Measurements from ENCODE around the gene ATOSA.

ATOSA gene

GRCh38 chr15:52683580-52683979, 4.4 kb upstream of the ATOSA start:
- no peak for TF ChIP-seq CTCF (IDR thresholded peaks at IDR 0.05; ENCODE audit: insufficient read depth, low read depth, low read length, missing control alignments)
- no peak overlapping the region for H3K4me3 ChIP-seq (ENCODE audit: low read length)
- DNase-seq (ENCODE audit: low read depth), result no peak

- DNase-seq (ENCODE audit: low read depth), result peak; percentile 41
- no peak overlapping the region for H3K4me3 ChIP-seq (ENCODE audit: low read length)
- no peak for TF ChIP-seq CTCF (IDR thresholded peaks at IDR 0.05; ENCODE audit: insufficient read depth, low read depth, low read length, missing control alignments)
Observed at GRCh38 chr15:52682781-52683180, 3.6 kb upstream of the ATOSA start.

DNA sequence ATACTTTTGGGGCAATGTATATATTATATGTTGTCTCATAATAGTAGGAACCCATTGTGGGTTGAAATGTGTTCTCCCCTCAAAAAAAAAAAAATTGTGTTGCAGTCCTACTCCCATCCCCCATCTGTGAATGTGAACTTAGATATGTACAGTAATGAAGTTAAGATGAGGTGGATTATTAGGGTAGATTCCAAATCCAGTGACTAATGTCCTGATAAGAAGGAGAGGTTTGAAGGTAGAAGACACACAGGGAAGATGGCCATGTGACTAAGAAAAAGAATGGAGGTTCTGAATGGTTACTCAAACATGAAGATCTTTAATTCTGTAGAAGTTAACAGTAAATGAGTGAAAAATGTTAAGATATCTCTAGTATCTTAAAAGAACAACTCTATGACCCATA, 3.0 kb upstream of the ATOSA start:
- DNase-seq (ENCODE audit: low read depth), result peak; percentile 7
- TF ChIP-seq CTCF (IDR thresholded peaks at IDR 0.05; ENCODE audit: insufficient read depth, low read depth, low read length, missing control alignments), result no peak
- H3K4me3 ChIP-seq (ENCODE audit: low read length), result no peak overlapping the region

GRCh38 chr15:52681441-52681840, 2.3 kb upstream of the ATOSA start:
- no peak for TF ChIP-seq CTCF (IDR thresholded peaks at IDR 0.05; ENCODE audit: insufficient read depth, low read depth, low read length, missing control alignments)
- no peak for DNase-seq (ENCODE audit: low read depth)
- no peak overlapping the region for H3K4me3 ChIP-seq (ENCODE audit: low read length)

GRCh38 chr15:52680761-52681160, 1.6 kb upstream of the ATOSA start:
- H3K4me3 ChIP-seq (ENCODE audit: low read length), result no peak overlapping the region
- no peak for DNase-seq (ENCODE audit: low read depth)
- no peak for TF ChIP-seq CTCF (IDR thresholded peaks at IDR 0.05; ENCODE audit: insufficient read depth, low read depth, low read length, missing control alignments)

DNA sequence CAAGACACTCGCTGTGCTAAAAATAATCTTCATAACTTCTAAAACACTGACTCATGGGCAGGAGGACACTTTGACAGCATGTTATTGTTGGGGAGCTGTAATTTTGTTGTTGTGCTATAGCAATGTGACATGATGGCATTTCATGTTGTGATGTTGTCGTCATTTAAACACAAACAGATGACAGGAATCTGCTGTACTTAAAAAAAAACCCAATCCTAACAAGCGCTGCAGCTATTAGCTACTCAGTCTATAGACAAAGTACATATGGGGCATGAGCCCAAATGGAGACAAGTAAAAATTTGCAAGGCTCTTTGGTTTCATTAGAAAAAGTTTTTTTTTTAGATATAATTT, 828 bp upstream of the ATOSA start:
- no peak for TF ChIP-seq CTCF (IDR thresholded peaks at IDR 0.05; ENCODE audit: insufficient read depth, low read depth, low read length, missing control alignments)
- peak; percentile 26 for DNase-seq (ENCODE audit: low read depth)
- peak overlapping the region; percentile 75 for H3K4me3 ChIP-seq (ENCODE audit: low read length)

GRCh38 chr15:52678468-52679231, 538 bp downstream of the ATOSA start:
- TF ChIP-seq CTCF (IDR thresholded peaks at IDR 0.05; ENCODE audit: insufficient read depth, low read depth, low read length, missing control alignments), result no peak
- H3K4me3 ChIP-seq (ENCODE audit: low read length), result peak overlapping the region; percentile 75
- peak; percentile 73 for DNase-seq (ENCODE audit: low read depth)

Measured in epithelial cell of esophagus (primary cell).